NCI-H2107 (cell line): Measurements from ENCODE around the gene CTDSPL.
"Not testable (repeated sequence)": the region's sequence is repeated elsewhere in the genome, so short reads cannot be mapped to it uniquely, and the experiment has no call there.

Experiments used
- DNase-seq: peaks from one replicate; lab custom pipeline; 2025; lab: John Stamatoyannopoulos, UW

CTDSPL gene, protein sequence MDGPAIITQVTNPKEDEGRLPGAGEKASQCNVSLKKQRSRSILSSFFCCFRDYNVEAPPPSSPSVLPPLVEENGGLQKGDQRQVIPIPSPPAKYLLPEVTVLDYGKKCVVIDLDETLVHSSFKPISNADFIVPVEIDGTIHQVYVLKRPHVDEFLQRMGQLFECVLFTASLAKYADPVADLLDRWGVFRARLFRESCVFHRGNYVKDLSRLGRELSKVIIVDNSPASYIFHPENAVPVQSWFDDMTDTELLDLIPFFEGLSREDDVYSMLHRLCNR

DNA sequence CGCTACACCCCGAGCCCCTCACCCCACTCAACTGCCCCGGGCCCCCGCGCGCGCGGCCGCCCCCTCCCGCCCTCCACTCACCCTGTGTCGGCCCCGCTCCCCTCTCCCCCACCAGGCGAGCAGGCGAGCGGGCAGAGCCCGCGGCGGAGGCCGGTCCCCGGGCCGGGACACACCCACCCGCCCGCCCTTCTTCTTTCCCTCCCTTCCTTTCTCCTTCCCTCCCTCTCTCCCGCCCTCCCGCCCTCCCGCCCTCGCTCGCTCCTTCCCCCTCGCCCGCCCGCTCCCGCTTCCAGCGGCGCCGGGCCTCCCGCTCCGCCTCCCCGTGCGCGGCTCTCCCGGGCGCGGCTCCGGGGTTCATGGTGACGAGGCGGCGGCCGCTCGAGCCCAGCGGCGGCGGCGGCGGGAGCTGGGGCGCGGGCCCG, at the start of gene CTDSPL:
CTDSPL (plus strand) TSS at position 261 of the 422 bp plus-strand sequence. CDS start 320 bp downstream, outside the sequence.
- no peak for DNase-seq

DNA sequence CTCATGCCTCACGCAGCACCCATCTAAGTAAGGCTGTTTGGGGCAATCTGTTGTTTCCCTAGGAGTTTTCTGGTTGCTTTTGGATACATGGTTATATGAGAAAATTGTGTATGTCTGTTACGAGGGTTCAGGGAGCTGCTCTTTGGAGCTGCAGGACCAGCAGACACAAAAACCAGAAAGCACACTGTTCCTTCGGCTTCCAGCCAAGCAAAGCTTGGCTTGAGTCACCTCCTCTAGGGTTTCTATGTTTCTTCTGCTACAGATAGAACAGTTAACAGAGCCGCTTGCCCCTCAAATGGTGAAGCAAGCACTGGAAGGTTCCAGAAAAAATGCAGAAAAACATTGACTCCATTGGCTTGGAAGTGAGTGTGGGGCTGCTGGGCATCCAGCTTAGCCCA, 49.2 kb upstream of the CTDSPL start:
- no peak for DNase-seq

- DNase-seq = no peak
These were observed 48.3 kb upstream of the CTDSPL start for GRCh38 chr3:37813403-37813802.

DNA sequence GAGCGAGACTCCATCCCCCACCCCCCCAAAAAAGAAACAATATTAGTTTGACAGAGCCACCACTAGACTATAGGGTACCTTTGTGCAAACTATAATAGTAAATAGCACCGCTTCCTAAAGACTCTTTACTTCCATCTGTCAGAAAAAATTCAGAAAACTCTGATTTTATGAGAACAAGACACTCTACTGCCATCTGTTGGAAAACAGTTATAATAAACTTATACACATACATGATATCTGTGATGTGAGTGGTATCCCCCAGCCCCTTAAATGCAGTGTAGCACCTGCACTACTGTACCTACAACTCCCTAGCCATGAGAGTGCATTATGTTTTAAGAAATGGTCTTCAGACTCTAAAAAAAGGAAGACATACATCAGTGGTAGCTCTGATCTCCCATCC, 47.1 kb upstream of the CTDSPL start:
- no peak for DNase-seq

GRCh38 chr3:37815156-37815555, 46.5 kb upstream of the CTDSPL start:
- DNase-seq = not testable (repeated sequence)

DNA sequence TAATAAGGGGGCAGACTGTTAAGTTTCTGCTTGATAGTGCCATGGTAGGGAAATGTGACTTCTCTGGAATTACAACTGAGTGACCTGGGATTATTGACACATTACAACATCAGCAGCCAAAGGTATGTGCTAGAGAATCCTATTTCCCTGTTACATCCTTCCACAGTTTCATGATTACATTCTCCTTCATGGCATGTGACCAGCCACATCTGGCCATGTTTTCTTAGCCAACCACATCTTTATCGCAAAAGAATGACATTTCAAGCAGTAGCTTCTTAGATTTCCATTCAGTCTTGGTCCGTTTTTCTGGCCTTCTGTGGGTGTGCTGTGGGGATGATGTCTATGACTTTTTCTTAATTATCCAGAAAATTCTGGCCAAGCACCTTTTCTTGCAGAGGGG, 45.4 kb upstream of the CTDSPL start:
- no peak for DNase-seq

DNA sequence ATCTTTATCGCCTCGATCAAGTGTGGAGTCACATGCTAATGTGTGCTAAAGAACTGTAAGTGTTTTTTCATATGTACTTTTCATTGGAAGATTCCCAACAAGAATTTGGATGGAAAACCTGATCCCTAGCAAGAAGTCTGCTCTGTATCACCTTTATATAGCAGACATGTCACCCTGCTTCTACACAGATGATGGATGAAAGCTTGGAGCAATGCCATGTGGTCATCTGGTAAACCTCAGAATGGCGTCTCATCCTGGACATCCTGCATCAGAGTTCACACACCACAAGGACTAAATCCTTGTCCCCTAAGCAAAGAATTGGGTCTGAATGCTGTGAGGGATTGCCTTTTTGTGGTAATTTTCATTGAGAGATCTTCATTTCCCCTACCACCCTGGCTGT, 42.1 kb upstream of the CTDSPL start:
- DNase-seq = no peak

DNA sequence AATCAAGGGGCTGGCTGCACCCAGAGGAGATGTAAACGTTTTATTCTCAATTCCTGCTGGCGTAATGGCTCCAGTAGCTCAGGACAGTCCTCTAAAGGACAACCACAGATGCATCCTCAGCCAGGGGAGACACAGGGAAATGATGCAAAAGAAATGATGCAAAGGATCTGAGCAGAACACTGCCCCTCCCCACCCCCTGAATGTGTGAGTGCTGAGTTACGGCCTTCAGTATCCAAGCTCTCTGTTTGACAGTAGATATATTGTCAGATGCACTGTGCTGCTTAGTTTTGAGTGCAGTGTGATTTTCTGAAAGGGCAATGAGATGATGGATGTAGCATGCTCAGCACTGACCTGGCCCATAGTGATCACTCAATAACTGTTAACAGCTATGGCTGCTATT, 41.4 kb upstream of the CTDSPL start:
- DNase-seq = no peak

GRCh38 chr3:37823189-37823588, 38.5 kb upstream of the CTDSPL start:
- no peak for DNase-seq

- no peak for DNase-seq
These were observed 37.4 kb upstream of the CTDSPL start for GRCh38 chr3:37824090-37824953.

GRCh38 chr3:37824954-37825328, 36.7 kb upstream of the CTDSPL start:
- no peak for DNase-seq

GRCh38 chr3:37825744-37826400, 35.8 kb upstream of the CTDSPL start:
- DNase-seq = no peak

- no peak for DNase-seq
These were observed 35.2 kb upstream of the CTDSPL start for GRCh38 chr3:37826502-37826901.

- no peak for DNase-seq
These were observed 34.7 kb upstream of the CTDSPL start for GRCh38 chr3:37826933-37827332.

DNA sequence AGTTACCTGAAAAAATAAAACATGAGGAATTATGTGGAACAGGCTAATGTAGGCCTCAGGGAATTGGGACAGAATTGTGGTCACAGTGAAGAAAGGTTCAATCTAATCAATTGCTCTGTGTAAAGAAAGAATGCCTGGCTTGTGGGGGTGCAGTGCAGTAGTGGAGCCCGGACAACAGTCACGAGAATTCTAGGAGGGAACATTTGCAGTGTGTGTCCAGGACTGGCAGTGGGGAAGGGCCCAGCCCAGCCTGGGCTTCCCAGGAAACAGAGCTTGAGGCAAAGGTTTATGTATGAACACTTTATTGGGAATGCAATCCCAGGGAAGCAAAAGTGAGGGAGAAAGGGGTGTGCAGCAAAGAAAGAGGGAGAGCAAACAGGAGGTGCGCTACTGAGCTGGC, 29.2 kb upstream of the CTDSPL start:
- DNase-seq = no peak

DNA sequence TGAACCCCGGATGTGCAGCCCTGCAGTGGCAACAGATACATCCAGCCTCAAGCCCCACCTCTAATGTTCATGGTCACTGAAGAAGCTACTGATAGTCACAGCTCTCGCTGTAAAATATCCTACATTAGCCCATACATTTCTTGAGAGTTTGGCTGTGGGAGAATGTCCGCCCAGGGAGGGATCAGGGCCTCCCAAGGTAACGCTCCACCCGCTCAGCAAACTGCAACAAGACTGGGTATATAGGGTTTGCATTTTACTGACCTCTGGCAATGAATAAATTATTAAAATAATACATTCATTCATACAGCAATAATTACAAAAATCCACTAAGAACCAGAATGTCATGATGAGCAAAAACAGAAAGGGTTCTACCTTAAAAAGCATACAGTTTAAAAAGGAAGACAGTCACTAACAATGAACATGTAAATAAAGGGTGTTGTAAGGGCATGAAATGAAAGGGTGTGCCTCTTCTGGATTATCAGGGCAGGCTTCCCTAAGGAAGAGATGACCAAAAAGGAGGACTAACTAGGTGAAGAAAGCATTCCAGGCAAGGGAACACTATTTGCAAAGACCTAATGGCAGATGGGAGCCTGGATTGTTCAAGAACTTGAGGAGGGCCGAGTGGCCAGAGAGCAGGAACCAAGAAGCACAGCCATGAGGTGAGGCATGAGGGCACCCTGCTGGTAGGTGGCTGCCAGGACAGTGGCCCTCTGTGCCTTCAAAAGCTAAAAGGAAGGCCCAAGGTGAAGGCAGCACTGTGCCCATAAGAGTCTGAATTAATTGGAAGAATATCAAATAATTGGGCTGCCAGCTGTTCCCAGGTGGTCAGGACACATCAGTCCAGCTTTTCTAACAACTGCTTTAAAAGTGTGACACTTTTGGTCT, 28.1 kb upstream of the CTDSPL start:
- no peak for DNase-seq

- DNase-seq = no peak
These were observed 25.1 kb upstream of the CTDSPL start for GRCh38 chr3:37836589-37836988.

- DNase-seq = no peak
These were observed 14.0 kb upstream of the CTDSPL start for GRCh38 chr3:37847689-37848088.

DNA sequence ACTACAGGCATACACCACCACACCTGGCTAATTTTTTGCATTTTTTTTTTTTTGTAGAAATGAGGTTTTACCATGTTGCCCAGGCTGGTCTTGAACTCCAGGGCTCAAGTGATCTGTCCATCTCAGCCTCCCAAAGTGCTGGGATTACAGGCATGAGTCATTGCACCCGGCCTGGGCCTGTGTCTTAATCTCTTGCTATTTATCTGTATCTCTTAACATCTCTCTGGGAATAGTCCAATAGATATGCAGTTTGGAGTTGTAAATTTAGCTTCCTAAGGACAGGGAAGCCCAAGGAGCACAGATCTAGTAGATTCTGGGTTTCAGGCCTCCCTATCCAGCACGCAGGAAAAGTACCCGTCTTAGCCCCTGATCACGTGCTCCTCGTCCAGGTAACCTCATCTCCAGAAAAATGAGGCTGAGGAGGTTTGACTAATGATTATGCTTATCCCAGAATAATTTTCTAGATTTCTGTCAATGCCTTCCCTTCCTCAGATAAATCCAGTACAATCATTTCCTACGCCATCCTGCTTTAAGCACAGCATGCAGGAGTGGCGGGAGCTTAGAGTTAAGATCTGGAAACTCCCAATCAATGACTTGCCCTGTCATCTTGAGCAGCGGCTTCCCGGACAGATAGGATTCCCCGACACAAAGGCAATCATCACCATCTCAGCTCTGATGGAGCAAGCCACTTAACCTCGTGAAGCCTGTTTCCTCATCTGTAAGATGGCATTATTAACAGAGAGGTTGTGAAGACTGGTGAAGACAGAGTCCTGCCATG, 12.3 kb upstream of the CTDSPL start:
- DNase-seq = no peak

- no peak for DNase-seq
These were observed 9.6 kb upstream of the CTDSPL start for GRCh38 chr3:37852097-37852496.

DNA sequence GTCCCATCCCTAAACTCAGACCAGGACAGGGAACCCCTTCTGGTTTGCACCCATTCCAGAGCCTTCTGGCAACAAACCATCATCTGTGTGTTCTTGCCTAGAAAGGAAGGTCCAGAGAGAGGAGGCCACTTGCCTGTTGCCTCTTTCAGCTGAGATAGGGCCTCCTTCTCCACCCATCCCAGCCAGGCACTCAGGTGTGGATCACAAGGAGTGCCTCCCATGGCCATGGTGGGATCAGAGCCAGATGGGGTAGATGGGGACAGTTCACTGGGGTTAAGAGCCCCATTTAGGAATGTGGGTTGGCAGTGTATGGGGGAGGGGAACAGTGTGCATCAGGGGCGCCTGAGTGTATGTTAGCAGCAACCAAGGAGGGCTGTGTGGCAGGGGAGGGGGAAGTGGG, 8.9 kb upstream of the CTDSPL start:
- no peak for DNase-seq
